ENCODE results near the gene COG5. TPM values are rescaled to one million over a fixed set of nuclear protein-coding genes. Genes with fewer than 3 reads are reported as not detected.

The COG5 gene
- total and polyA plus RNA-seq, 2 of the 4 experiments (the other 2 are of a cell fraction): 18.5 to 27.4 TPM

DNA sequence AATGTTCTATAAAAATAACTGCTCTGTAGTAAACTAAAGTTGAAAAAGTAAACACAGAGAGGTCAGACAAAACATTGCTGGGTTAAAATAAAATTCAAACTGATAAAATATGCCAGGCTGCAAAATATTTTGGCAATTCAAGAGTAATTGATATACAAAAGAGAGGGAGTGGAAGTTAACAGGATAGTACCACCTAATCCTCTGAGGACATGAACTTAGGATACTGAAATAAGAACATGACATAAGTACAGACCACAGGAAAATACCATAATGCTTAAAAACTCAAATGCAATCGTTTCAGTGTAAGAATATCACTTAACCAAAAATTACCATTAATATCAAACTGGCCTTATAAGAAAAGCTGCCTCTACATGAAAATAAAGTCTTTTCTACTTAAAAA is 131.5 kb downstream of the COG5 start:
- H3K79me1 ChIP-seq (ENCODE audit: low read depth in 1 of 2, low read length in 2 of 2): peaks cover 3 to 15% of the 10 kb centered on the region in 2 experiments; a peak in 3 of 4 replicates
- peaks cover 5% of the 10 kb centered on the region; the same call in 1 of the 2 replicates for H3K9me1 ChIP-seq (ENCODE audit: insufficient read depth, low read length)
- CTCF ChIA-PET: no interaction called here
- no peak overlapping the region for H3K4me3 ChIP-seq (ENCODE audit: insufficient read depth, low read depth, low read length)
- no peak overlapping the region for H2BK15ac ChIP-seq (ENCODE audit: low read depth, low read length)
- no peak overlapping the region for H3K4me2 ChIP-seq (ENCODE audit: low read depth, low read length)
- no peak for ATAC-seq (ENCODE audit: low read depth)
- POLR2A ChIA-PET (ENCODE audit: unreplicated experiment): no interaction called here
- DNase-seq: no peak
- no peak overlapping the region for H2AK9ac ChIP-seq (replicated peaks; ENCODE audit: low read depth, low read length, poor library complexity)
- no peak overlapping the region for H4K8ac ChIP-seq (ENCODE audit: low read depth in 2 of 2, low read length in 2 of 2)
- no peaks in the 10 kb centered on the region; the same call in 1 of the 2 replicates for H4K20me1 ChIP-seq (ENCODE audit: insufficient read depth, low read length)
- no peaks in the 10 kb centered on the region for H3K36me3 ChIP-seq (ENCODE audit: control insufficient read depth, insufficient read depth, low read length)
- dilution Hi-C loops (cut with HindIII; ENCODE audit: low sequenced_read_pairs, unreplicated experiment) (no loop called here), in situ Hi-C loops (cut with MboI; ENCODE audit: low sequenced_read_pairs) (no loop called here), intact Hi-C loops (cut with micrococcal nuclease) (no loop called here)
- H3K23ac ChIP-seq (ENCODE audit: low read depth, low read length): no peak overlapping the region
- no TSS peak for BruUV-seq (replicated peaks)
- no CpG with 5 or more reads among the region's 1 CpG for WGBS, 2 experiments (ENCODE audit: extremely low coverage in 2 of 2, insufficient read length in 1 of 2)
- H3K9ac ChIP-seq (ENCODE audit: low read depth, low read length): no peak overlapping the region
- TF ChIP-seq RAD21 (IDR thresholded peaks at IDR 0.05; ENCODE audit: low read length): no peak
- no peak for TF ChIP-seq BHLHE40 (IDR thresholded peaks at IDR 0.05; ENCODE audit: low read depth, low read length)
- TF ChIP-seq RCOR1 (IDR thresholded peaks at IDR 0.05; ENCODE audit: insufficient replicate concordance, low read length): no peak
- no peak for TF ChIP-seq SMC3 (IDR thresholded peaks at IDR 0.05; ENCODE audit: low read depth, low read length)
- TF ChIP-seq FOS (IDR thresholded peaks at IDR 0.05; ENCODE audit: low read depth, low read length): no peak
- TF ChIP-seq, protein P1, sequence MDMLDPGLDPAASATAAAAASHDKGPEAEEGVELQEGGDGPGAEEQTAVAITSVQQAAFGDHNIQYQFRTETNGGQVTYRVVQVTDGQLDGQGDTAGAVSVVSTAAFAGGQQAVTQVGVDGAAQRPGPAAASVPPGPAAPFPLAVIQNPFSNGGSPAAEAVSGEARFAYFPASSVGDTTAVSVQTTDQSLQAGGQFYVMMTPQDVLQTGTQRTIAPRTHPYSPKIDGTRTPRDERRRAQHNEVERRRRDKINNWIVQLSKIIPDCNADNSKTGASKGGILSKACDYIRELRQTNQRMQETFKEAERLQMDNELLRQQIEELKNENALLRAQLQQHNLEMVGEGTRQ (IDR thresholded peaks at IDR 0.05; ENCODE audit: low read depth, low read length): no peak
- TF ChIP-seq, protein P2, sequence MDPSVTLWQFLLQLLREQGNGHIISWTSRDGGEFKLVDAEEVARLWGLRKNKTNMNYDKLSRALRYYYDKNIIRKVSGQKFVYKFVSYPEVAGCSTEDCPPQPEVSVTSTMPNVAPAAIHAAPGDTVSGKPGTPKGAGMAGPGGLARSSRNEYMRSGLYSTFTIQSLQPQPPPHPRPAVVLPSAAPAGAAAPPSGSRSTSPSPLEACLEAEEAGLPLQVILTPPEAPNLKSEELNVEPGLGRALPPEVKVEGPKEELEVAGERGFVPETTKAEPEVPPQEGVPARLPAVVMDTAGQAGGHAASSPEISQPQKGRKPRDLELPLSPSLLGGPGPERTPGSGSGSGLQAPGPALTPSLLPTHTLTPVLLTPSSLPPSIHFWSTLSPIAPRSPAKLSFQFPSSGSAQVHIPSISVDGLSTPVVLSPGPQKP (IDR thresholded peaks at IDR 0.05; ENCODE audit: borderline replicate concordance, low read depth, low read length): no peak
- TF ChIP-seq POLR2A (IDR thresholded peaks at IDR 0.05; ENCODE audit: low read depth, low read length): no peak
- TF ChIP-seq, protein P3, sequence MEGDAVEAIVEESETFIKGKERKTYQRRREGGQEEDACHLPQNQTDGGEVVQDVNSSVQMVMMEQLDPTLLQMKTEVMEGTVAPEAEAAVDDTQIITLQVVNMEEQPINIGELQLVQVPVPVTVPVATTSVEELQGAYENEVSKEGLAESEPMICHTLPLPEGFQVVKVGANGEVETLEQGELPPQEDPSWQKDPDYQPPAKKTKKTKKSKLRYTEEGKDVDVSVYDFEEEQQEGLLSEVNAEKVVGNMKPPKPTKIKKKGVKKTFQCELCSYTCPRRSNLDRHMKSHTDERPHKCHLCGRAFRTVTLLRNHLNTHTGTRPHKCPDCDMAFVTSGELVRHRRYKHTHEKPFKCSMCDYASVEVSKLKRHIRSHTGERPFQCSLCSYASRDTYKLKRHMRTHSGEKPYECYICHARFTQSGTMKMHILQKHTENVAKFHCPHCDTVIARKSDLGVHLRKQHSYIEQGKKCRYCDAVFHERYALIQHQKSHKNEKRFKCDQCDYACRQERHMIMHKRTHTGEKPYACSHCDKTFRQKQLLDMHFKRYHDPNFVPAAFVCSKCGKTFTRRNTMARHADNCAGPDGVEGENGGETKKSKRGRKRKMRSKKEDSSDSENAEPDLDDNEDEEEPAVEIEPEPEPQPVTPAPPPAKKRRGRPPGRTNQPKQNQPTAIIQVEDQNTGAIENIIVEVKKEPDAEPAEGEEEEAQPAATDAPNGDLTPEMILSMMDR (conservative IDR thresholded peaks at IDR 0.05; ENCODE audit: low read depth, low read length): no peak
- no peak for TF ChIP-seq RFX5 (IDR thresholded peaks at IDR 0.05; ENCODE audit: low read depth, low read length)
- TF ChIP-seq CEBPB (IDR thresholded peaks at IDR 0.05; ENCODE audit: low read depth, low read length): no peak
- TF ChIP-seq NFE2L2 (IDR thresholded peaks at IDR 0.05; ENCODE audit: low read depth, low read length): no peak
- TF ChIP-seq CHD1 (IDR thresholded peaks at IDR 0.05; ENCODE audit: low read depth, low read length): no peak
- TF ChIP-seq MAFK (IDR thresholded peaks at IDR 0.05; ENCODE audit: low read depth, low read length): no peak
- no peak for TF ChIP-seq MAZ (IDR thresholded peaks at IDR 0.05; ENCODE audit: borderline replicate concordance, low read depth, low read length)
- no peak for TF ChIP-seq MXI1 (IDR thresholded peaks at IDR 0.05; ENCODE audit: borderline replicate concordance, low read depth, low read length)
- H3K27me3 ChIP-seq (ENCODE audit: control insufficient read depth, insufficient read depth, low read length): no peaks in the 10 kb centered on the region
- H4K91ac ChIP-seq (ENCODE audit: insufficient read depth, low read depth, low read length): no peak overlapping the region
- no peak overlapping the region for H2AFZ ChIP-seq (replicated peaks; ENCODE audit: low read length, poor library complexity)
- H2BK120ac ChIP-seq (ENCODE audit: low read depth, low read length): no peak overlapping the region
- no peak overlapping the region for H2BK20ac ChIP-seq (ENCODE audit: low read depth, low read length)
- no peaks in the 10 kb centered on the region for H3K4me1 ChIP-seq (ENCODE audit: control insufficient read depth, insufficient read depth, low read length)
- no peak overlapping the region for H4K5ac ChIP-seq (ENCODE audit: low read depth, low read length)
- no peak overlapping the region for H2BK5ac ChIP-seq (ENCODE audit: low read depth, low read length, poor library complexity, severe bottlenecking)
- no peak overlapping the region for H3K14ac ChIP-seq (replicated peaks; ENCODE audit: low read depth, low read length)
- H3K27ac ChIP-seq (ENCODE audit: insufficient read depth, low read length): no peak overlapping the region
- H3K4ac ChIP-seq (ENCODE audit: low read depth, low read length): no peak overlapping the region
- no peak overlapping the region for H3K18ac ChIP-seq (ENCODE audit: low read depth, low read length)
- H3K9me3 ChIP-seq (ENCODE audit: control insufficient read depth, insufficient read depth, low read length): no peaks in the 10 kb centered on the region
- H3K56ac ChIP-seq (ENCODE audit: extremely low read depth, insufficient read depth, low read length): no peak overlapping the region
- no peak overlapping the region for H2AK5ac ChIP-seq (ENCODE audit: low read depth, low read length)

Measured in IMR-90 (cell line).